ENCODE measurements around the gene ZBTB17. TPM values are rescaled to one million over a fixed set of nuclear protein-coding genes. Genes with fewer than 3 reads are reported as not detected.

ZBTB17 gene
- total RNA-seq, 1 experiment from 2014 or later = 17.4 TPM

DNA sequence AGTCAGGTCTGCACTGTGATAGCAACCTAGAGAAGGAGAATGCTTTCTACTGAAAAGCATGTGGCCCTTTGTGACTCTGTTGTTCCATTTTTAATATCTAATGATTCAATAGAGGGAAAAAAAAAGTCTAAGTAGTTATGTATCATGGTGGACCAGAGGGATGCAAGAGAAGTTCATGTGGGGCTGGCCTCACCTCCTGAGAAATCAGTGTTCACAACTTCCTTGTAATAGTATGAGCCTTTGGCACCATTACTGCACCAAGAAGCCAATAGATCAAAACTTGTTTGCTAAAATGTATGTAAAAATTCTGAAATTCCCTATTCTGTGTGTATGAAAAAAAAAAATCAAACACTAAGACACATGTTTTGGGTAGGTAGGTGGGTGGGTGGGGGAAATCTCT, 5.0 kb downstream of the ZBTB17 start:
- H4K20me1 ChIP-seq (ENCODE audit: insufficient read depth) = no peaks in the 10 kb centered on the region
- CTCF ChIA-PET = no interaction called here
- TF ChIP-seq EZH2 (IDR thresholded peaks at IDR 0.05; ENCODE audit: low read depth) = no peak
- TF ChIP-seq, protein P1, sequence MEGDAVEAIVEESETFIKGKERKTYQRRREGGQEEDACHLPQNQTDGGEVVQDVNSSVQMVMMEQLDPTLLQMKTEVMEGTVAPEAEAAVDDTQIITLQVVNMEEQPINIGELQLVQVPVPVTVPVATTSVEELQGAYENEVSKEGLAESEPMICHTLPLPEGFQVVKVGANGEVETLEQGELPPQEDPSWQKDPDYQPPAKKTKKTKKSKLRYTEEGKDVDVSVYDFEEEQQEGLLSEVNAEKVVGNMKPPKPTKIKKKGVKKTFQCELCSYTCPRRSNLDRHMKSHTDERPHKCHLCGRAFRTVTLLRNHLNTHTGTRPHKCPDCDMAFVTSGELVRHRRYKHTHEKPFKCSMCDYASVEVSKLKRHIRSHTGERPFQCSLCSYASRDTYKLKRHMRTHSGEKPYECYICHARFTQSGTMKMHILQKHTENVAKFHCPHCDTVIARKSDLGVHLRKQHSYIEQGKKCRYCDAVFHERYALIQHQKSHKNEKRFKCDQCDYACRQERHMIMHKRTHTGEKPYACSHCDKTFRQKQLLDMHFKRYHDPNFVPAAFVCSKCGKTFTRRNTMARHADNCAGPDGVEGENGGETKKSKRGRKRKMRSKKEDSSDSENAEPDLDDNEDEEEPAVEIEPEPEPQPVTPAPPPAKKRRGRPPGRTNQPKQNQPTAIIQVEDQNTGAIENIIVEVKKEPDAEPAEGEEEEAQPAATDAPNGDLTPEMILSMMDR (conservative IDR thresholded peaks at IDR 0.05) = no peak
- intact Hi-C loops (cut with micrococcal nuclease; ENCODE audit: unreplicated experiment) = no loop called here
- BruUV-seq (replicated peaks) = no TSS peak
- DNase-seq = no peak
- H2AFZ ChIP-seq = no peak overlapping the region
- no peaks in the 10 kb centered on the region for H3F3A ChIP-seq (ENCODE audit: insufficient read depth, low read depth)
- no peak overlapping the region for H3K4me2 ChIP-seq
- H3K4me3 ChIP-seq = no peak overlapping the region
- H3K36me3 ChIP-seq (ENCODE audit: low read depth) = no peaks in the 10 kb centered on the region
- POLR2A ChIA-PET (ENCODE audit: unreplicated experiment) = no interaction called here
- H3K9me2 ChIP-seq (ENCODE audit: insufficient read depth) = no peaks in the 10 kb centered on the region
- H3K27me3 ChIP-seq (ENCODE audit: insufficient read depth, low read depth) = no peaks in the 10 kb centered on the region
- no peak overlapping the region for H3K27ac ChIP-seq
- H3K9me3 ChIP-seq (ENCODE audit: insufficient read depth, low read depth) = no peaks in the 10 kb centered on the region
- no peaks in the 10 kb centered on the region for H3K4me1 ChIP-seq (replicated peaks; ENCODE audit: insufficient read depth)
- H3K79me2 ChIP-seq (ENCODE audit: low read depth) = peaks cover 13% of the 10 kb centered on the region

DNA sequence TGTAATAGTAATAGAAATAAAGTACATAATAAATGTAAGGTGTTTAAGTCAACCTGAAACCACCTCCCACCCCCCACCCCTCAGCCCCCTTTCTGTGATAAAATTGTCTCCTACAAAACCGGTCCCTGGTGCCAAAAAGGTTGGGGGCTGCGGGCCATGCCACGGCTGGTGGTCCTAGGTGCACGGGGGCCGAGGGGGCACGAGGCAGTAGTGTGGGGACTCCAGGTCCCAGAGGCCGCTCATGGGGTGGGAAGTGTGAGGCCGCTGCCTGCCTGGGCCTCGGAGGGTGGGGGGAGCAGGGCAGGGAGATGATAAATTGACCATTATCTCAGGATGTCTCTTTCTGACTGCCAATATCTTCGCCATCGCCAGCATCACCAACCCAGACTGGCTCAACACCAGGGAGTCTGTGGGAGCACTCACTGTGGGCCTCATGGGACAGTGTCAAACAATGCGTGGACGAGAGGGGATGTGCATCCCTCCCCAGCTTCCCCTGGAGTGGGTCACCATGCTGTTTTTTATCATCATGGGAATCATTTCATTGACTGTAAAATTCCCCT, 6.5 kb downstream of the ZBTB17 start:
- Histone ChIP-seq H3K4me3 (no peak overlapping the region), H3K36me3 (ENCODE audit: low read depth) (no peaks in the 10 kb centered on the region), H3K9me2 (ENCODE audit: insufficient read depth) (no peaks in the 10 kb centered on the region), H2AFZ (no peak overlapping the region), H3K79me2 (ENCODE audit: low read depth) (peaks cover 2% of the 10 kb centered on the region), H3K9me3 (ENCODE audit: insufficient read depth, low read depth) (no peaks in the 10 kb centered on the region), H3K4me2 (no peak overlapping the region), H4K20me1 (ENCODE audit: insufficient read depth) (no peaks in the 10 kb centered on the region), H3F3A (ENCODE audit: insufficient read depth, low read depth) (no peaks in the 10 kb centered on the region), H3K4me1 (replicated peaks; ENCODE audit: insufficient read depth) (no peaks in the 10 kb centered on the region), H3K27ac (no peak overlapping the region), H3K27me3 (ENCODE audit: insufficient read depth, low read depth) (no peaks in the 10 kb centered on the region)
- no peak for TF ChIP-seq EZH2 (IDR thresholded peaks at IDR 0.05; ENCODE audit: low read depth)
- TF ChIP-seq, protein P1 (conservative IDR thresholded peaks at IDR 0.05) = no peak
- DNase-seq = no peak
- POLR2A ChIA-PET (ENCODE audit: unreplicated experiment) = no interaction called here
- CTCF ChIA-PET = no interaction called here
- no TSS peak for BruUV-seq (replicated peaks)
- intact Hi-C loops (cut with micrococcal nuclease; ENCODE audit: unreplicated experiment) = no loop called here

DNA sequence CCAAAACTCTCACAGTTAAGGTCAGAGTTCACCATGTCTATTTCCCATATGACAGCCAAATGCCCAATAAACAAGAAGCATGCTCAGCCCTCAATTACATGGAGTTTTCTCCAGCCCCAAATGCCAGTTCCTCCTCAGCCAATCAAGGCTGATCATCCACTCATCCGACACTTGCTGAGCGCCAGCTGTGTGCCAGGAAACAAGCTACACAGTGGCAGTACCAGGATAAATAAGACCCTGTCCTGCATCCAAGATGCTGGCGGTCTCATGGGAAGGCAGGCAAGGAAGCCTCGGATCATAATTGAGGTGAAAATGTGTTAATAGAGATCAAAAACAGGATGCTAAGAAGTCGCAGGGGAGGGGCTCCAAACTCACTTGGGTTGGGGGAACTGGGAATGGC, 7.7 kb downstream of the ZBTB17 start:
- no peaks in the 10 kb centered on the region for H3K36me3 ChIP-seq (ENCODE audit: low read depth)
- no peaks in the 10 kb centered on the region for H4K20me1 ChIP-seq (ENCODE audit: insufficient read depth)
- no peaks in the 10 kb centered on the region for H3K27me3 ChIP-seq (ENCODE audit: insufficient read depth, low read depth)
- DNase-seq = no peak
- H3K4me2 ChIP-seq = no peak overlapping the region
- H3K4me1 ChIP-seq (replicated peaks; ENCODE audit: insufficient read depth) = no peaks in the 10 kb centered on the region
- no peak overlapping the region for H3K27ac ChIP-seq
- no peak overlapping the region for H2AFZ ChIP-seq
- no peaks in the 10 kb centered on the region for H3K79me2 ChIP-seq (ENCODE audit: low read depth)
- ChIA-PET CTCF (no interaction called here), POLR2A (ENCODE audit: unreplicated experiment) (no interaction called here)
- TF ChIP-seq EZH2 (IDR thresholded peaks at IDR 0.05; ENCODE audit: low read depth) = no peak
- TF ChIP-seq, protein P1 (conservative IDR thresholded peaks at IDR 0.05) = no peak
- no peak overlapping the region for H3K4me3 ChIP-seq
- BruUV-seq (replicated peaks) = no TSS peak
- intact Hi-C loops (cut with micrococcal nuclease; ENCODE audit: unreplicated experiment) = no loop called here
- H3F3A ChIP-seq (ENCODE audit: insufficient read depth, low read depth) = no peaks in the 10 kb centered on the region
- no peaks in the 10 kb centered on the region for H3K9me3 ChIP-seq (ENCODE audit: insufficient read depth, low read depth)
- H3K9me2 ChIP-seq (ENCODE audit: insufficient read depth) = no peaks in the 10 kb centered on the region
